ENCODE measurements around the gene NR2F1-AS1.
A peak's percentile ranks its signal among the peaks of the same experiment; 100 is the strongest.

The NR2F1-AS1 gene

GRCh38 chr5:93579692-93580062 is 1.3 kb downstream of the NR2F1-AS1 start:
- H3K27ac Mint-ChIP-seq: no peak overlapping the region
- no peaks in the 10 kb centered on the region for H3K9me3 Mint-ChIP-seq
- no peaks in the 10 kb centered on the region for H3K36me3 Mint-ChIP-seq (ENCODE audit: low read depth)
- H3K27me3 Mint-ChIP-seq (ENCODE audit: low read depth): peaks cover 53% of the 10 kb centered on the region
- H3K4me1 Mint-ChIP-seq (ENCODE audit: low read depth): peaks cover 8% of the 10 kb centered on the region
- no peak overlapping the region for H3K4me3 Mint-ChIP-seq
- no peak for DNase-seq (ENCODE audit: low spot score)

DNA sequence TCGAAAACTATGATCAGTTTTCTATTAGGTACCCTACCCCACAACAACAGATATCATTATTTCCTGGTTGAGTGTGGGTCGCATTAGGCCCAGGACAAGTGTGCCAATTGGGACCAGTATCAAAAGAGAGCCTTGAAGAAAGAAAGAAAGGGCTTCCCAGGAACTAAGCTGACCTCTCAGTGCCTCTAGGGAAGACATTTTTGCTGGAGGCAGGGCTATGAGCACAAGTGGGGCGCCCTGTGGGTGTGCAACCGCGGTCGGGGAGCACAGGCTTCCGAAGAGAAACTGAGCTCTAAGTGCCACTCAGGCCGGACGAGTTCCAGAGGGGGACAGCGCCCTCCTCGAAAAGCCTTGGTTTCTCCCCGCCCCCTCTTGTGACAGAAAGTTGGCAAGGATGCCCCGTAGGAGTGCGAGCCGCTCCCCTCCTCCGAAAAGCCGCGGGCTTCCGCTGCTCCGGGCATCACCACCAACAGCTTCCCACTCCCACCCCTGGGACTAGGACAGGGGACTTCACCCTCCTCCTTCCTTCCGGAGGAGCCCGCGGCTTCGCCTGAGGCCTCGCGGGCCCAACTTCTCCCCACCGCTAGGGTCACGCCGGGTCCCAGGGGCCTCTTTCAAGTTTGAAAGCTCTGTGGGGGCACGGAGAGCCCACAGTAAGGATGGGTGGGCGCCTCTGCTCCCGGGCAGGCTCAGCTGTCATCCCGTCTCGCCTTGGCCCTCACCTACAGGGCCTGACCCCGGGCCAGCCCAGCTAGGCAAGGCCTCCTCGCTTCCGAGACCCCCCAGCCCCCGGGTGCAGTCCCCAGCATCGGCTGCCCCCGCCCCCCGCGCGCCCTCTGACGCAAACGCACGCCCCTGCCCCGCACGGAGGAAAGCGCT is 2.0 kb downstream of the NR2F1-AS1 start:
- Mint-ChIP-seq H3K4me3 (no peak overlapping the region), H3K4me1 (ENCODE audit: low read depth) (peaks cover 8% of the 10 kb centered on the region), H3K27me3 (ENCODE audit: low read depth) (peaks cover 60% of the 10 kb centered on the region), H3K9me3 (no peaks in the 10 kb centered on the region), H3K36me3 (ENCODE audit: low read depth) (no peaks in the 10 kb centered on the region), H3K27ac (no peak overlapping the region)
- no peak for DNase-seq (ENCODE audit: low spot score)

DNA sequence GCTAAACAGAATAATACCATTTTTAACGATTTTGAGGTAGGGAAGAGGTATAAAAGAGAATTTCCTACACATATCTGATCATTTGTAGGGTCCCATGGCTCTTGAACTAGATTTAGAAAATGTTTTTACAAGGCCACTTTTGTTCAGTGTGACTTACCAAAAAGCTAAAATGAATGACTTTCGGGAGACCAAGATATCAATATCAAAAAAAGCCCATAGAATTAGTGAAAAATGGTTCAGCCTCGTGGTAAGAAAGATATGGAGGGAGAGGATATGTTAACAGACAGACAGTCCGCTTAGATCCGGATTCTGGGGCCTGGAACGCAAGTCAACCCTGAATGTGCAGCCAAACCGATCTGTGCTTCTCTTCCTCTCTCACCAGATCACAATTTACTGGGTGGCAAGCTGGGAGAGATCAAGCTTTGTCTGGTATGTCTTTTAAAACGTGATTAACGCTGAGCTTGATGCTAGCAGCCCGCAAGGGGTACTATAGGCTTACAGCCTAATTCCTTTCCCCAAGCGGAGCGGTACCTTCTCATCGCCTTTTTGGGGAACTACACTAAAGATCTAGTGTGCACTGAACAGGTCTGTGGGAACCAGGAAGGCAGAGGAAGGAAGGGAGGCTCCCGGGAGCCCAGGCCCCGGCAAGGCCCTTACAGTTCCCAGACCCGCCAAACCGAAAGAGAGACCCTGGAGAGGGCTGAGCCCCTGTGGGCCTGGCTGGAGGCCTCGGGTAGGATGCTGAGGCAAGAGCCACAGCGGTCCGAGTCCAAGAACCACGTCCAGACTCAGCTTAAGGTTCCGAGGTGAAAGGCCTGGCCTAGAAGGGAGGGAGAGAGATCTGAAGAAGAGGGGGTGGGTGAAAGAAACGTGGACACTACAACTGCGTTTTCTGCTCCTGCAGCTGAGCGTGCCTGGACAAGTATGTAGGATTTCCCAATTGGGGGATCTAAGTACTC is 2.9 kb downstream of the NR2F1-AS1 start:
- Mint-ChIP-seq H3K36me3 (ENCODE audit: low read depth) (no peaks in the 10 kb centered on the region), H3K27ac (no peak overlapping the region), H3K9me3 (no peaks in the 10 kb centered on the region), H3K4me1 (ENCODE audit: low read depth) (peaks cover 5% of the 10 kb centered on the region), H3K4me3 (peak overlapping the region; percentile 15), H3K27me3 (ENCODE audit: low read depth) (peaks cover 69% of the 10 kb centered on the region)
- DNase-seq (ENCODE audit: low spot score): no peak

DNA sequence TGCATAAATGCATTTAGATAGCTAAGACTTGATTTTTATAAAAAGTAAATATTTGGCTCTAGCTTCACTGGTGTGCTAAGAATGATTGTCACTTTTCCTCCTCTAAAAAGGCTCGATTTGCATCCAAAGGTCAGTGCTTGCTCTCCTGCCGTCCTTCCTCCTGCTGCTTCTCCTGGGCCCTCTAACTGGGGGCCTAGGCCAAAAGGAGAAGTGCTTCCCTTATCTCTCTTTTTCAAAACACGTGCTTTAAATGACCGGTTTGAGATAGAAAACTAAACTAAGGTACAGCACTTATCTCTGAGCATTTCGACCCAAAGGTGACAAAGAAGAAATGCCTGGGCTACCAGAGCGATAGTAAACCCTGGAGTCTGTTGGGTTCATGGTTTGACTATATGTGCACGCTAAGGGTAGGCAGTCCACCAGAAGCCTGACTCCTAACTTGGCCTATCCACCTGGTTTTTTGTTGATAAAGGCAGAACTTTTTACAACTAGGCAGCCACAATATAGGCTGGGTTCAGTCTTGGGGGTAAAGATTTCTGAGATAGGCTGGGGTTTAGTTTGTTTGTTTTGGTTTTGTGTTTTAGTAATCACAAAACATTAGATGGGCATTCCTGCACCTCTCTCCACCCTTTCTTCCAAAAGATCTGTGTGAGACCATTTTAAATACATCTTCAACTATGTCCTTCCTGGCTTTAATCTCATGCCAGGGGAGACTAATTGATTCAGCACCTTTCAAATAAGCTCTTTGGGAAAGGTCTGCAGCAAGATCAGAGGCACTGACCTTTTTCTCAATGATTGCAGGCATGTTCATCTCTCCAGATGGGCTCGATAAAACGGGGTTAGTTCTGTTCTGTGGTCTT is 3.8 kb downstream of the NR2F1-AS1 start:
- H3K4me1 Mint-ChIP-seq (ENCODE audit: low read depth): peaks cover 5% of the 10 kb centered on the region
- H3K27ac Mint-ChIP-seq: no peak overlapping the region
- no peaks in the 10 kb centered on the region for H3K36me3 Mint-ChIP-seq (ENCODE audit: low read depth)
- DNase-seq (ENCODE audit: low spot score): no peak
- H3K9me3 Mint-ChIP-seq: no peaks in the 10 kb centered on the region
- peaks cover 78% of the 10 kb centered on the region for H3K27me3 Mint-ChIP-seq (ENCODE audit: low read depth)
- H3K4me3 Mint-ChIP-seq: no peak overlapping the region

GRCh38 chr5:93575461-93576414 is 5.3 kb downstream of the NR2F1-AS1 start:
- H3K36me3 Mint-ChIP-seq (ENCODE audit: low read depth): no peaks in the 10 kb centered on the region
- no peak overlapping the region for H3K27ac Mint-ChIP-seq
- no peak for DNase-seq (ENCODE audit: low spot score)
- no peaks in the 10 kb centered on the region for H3K9me3 Mint-ChIP-seq
- H3K27me3 Mint-ChIP-seq (ENCODE audit: low read depth): peaks cover 90% of the 10 kb centered on the region
- H3K4me3 Mint-ChIP-seq: no peak overlapping the region
- H3K4me1 Mint-ChIP-seq (ENCODE audit: low read depth): peaks cover 9% of the 10 kb centered on the region

- no peak overlapping the region for H3K4me3 Mint-ChIP-seq
- no peak overlapping the region for H3K27ac Mint-ChIP-seq
- H3K27me3 Mint-ChIP-seq (ENCODE audit: low read depth): peaks cover 90% of the 10 kb centered on the region
- no peak for DNase-seq (ENCODE audit: low spot score)
- no peaks in the 10 kb centered on the region for H3K9me3 Mint-ChIP-seq
- no peaks in the 10 kb centered on the region for H3K36me3 Mint-ChIP-seq (ENCODE audit: low read depth)
- H3K4me1 Mint-ChIP-seq (ENCODE audit: low read depth): peaks cover 6% of the 10 kb centered on the region
These were observed 6.3 kb downstream of the NR2F1-AS1 start for GRCh38 chr5:93574491-93575305.

GRCh38 chr5:93573354-93574351 is 7.4 kb downstream of the NR2F1-AS1 start:
- Mint-ChIP-seq H3K9me3 (no peaks in the 10 kb centered on the region), H3K4me3 (no peak overlapping the region), H3K36me3 (ENCODE audit: low read depth) (no peaks in the 10 kb centered on the region), H3K4me1 (ENCODE audit: low read depth) (peaks cover 6% of the 10 kb centered on the region), H3K27ac (peak overlapping the region; percentile 80), H3K27me3 (ENCODE audit: low read depth) (peaks cover 97% of the 10 kb centered on the region)
- no peak for DNase-seq (ENCODE audit: low spot score)

DNA sequence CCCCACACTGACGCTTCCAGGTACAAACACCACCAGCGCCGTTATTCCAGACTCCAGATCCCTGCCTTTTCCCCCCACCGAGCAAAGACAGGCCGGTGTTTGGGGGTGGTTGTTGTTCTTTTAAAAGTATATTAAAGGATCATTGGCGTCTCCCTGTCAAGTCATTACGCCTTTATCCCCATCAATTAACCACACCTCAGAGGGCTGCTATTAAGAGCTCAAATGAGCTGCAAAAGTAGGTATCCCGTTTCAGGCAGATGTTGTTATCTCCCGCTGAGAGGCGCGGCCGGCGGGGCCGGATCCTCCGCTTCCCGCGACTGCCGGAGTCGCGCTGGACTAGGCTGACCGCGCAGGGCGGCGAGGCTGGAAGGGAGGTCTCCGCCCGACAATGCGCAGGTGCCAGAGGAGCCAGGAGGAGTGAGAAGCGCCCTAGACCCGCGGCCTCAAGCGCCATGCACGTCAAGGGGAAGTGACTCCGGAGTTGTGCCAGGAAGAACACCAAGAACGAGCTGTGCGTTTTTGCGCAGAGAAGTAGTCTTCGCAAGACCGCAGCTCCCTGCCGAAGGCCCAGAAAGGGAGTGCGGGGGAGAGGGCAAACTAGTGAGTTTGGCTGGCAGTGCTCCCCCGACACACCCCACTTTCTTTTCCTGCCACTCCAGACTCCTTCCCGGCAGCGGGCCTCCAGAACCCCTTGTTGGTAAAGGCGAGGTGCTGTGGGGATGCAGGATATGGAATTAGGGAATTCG is 8.2 kb downstream of the NR2F1-AS1 start:
- Mint-ChIP-seq H3K4me3 (no peak overlapping the region), H3K27me3 (ENCODE audit: low read depth) (peaks cover 93% of the 10 kb centered on the region), H3K9me3 (no peaks in the 10 kb centered on the region), H3K4me1 (ENCODE audit: low read depth) (peaks cover 3% of the 10 kb centered on the region), H3K36me3 (ENCODE audit: low read depth) (no peaks in the 10 kb centered on the region), H3K27ac (peak overlapping the region; percentile 80)
- DNase-seq (ENCODE audit: low spot score): no peak

GRCh38 chr5:93572101-93572607 is 8.9 kb downstream of the NR2F1-AS1 start:
- H3K4me1 Mint-ChIP-seq (ENCODE audit: low read depth): peaks cover 3% of the 10 kb centered on the region
- H3K36me3 Mint-ChIP-seq (ENCODE audit: low read depth): no peaks in the 10 kb centered on the region
- H3K4me3 Mint-ChIP-seq: no peak overlapping the region
- no peak for DNase-seq (ENCODE audit: low spot score)
- H3K27me3 Mint-ChIP-seq (ENCODE audit: low read depth): peaks cover 92% of the 10 kb centered on the region
- H3K9me3 Mint-ChIP-seq: no peaks in the 10 kb centered on the region
- H3K27ac Mint-ChIP-seq: no peak overlapping the region

- no peak for DNase-seq (ENCODE audit: low spot score)
- Mint-ChIP-seq H3K9me3 (no peaks in the 10 kb centered on the region), H3K4me1 (ENCODE audit: low read depth) (peaks cover 3% of the 10 kb centered on the region), H3K27ac (peak overlapping the region; percentile 55), H3K4me3 (no peak overlapping the region), H3K36me3 (ENCODE audit: low read depth) (no peaks in the 10 kb centered on the region), H3K27me3 (ENCODE audit: low read depth) (peaks cover 85% of the 10 kb centered on the region)
These were observed 9.7 kb downstream of the NR2F1-AS1 start for GRCh38 chr5:93571114-93571949.

All from T-helper 2 cell treated with Interferon-gamma antibody and Interleukin-4, amounts not matched to agents 5 μg/mL and 100 μg/mL, for 36 hours (primary cell).